ENCODE measurements around the gene ARID5A. TPM values are rescaled to one million over a fixed set of nuclear protein-coding genes. Genes with fewer than 3 reads are reported as not detected.

ARID5A gene
- total RNA-seq, 1 donor from 2014 or later: 4.1 TPM

DNA sequence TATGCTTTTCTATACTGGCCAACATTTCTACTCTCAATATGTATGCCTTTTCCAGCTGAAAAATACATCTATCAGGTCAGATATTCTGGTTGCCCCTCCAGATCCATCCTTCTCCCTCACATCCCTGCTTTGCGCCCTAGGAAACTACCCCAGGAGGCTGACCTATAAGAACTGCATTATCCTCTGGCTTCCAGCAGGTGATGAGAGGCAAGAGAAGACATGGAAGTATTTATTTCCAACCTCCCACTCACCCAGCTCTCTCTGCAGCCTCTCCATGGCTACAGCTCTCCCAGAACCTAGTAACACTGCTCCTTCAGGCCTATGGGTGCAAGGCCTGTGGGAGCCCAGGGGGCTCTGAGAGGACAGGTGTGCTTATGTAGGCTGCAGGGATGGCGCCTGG is 42.9 kb downstream of the ARID5A start:
- H3K27ac Mint-ChIP-seq: no peak overlapping the region
- DNase-seq (ENCODE audit: low spot score in 2 of 2, unreplicated experiment in 2 of 2): no peak
- H3K4me3 Mint-ChIP-seq: no peak overlapping the region
- no peaks in the 10 kb centered on the region for H3K9me3 Mint-ChIP-seq
- H3K36me3 Mint-ChIP-seq: peaks cover 3% of the 10 kb centered on the region
- no peaks in the 10 kb centered on the region for H3K27me3 Mint-ChIP-seq (ENCODE audit: low read depth)
- TF ChIP-seq, protein P1, sequence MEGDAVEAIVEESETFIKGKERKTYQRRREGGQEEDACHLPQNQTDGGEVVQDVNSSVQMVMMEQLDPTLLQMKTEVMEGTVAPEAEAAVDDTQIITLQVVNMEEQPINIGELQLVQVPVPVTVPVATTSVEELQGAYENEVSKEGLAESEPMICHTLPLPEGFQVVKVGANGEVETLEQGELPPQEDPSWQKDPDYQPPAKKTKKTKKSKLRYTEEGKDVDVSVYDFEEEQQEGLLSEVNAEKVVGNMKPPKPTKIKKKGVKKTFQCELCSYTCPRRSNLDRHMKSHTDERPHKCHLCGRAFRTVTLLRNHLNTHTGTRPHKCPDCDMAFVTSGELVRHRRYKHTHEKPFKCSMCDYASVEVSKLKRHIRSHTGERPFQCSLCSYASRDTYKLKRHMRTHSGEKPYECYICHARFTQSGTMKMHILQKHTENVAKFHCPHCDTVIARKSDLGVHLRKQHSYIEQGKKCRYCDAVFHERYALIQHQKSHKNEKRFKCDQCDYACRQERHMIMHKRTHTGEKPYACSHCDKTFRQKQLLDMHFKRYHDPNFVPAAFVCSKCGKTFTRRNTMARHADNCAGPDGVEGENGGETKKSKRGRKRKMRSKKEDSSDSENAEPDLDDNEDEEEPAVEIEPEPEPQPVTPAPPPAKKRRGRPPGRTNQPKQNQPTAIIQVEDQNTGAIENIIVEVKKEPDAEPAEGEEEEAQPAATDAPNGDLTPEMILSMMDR (IDR thresholded peaks at IDR 0.05; ENCODE audit: unreplicated experiment): no peak
- no peaks in the 10 kb centered on the region for H3K4me1 Mint-ChIP-seq

DNA sequence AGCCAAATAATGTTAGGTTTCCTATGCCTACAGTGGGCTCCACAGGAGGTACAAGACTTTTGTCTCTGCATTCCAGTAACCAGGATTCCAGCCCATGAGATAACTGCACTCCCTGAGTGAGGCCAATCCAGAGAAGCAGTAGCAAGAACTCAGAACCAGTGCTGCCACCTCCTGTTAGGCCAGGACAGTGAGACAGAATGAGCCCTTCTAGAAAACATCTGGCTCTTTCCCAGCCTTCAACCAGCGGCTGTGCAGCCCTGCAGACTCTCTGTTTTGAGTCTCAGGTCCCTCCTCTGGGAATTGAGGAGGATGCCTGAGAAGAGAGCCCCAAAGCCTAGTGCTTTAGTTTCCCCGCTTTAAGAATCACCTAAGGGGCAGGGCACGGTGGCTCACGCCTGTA is 44.2 kb downstream of the ARID5A start:
- H3K4me3 Mint-ChIP-seq: no peak overlapping the region
- DNase-seq (ENCODE audit: low spot score in 2 of 2, unreplicated experiment in 2 of 2): no peak
- no peaks in the 10 kb centered on the region for H3K27me3 Mint-ChIP-seq (ENCODE audit: low read depth)
- no peaks in the 10 kb centered on the region for H3K9me3 Mint-ChIP-seq
- H3K4me1 Mint-ChIP-seq: no peaks in the 10 kb centered on the region
- no peak overlapping the region for H3K27ac Mint-ChIP-seq
- TF ChIP-seq, protein P1 (IDR thresholded peaks at IDR 0.05; ENCODE audit: unreplicated experiment): no peak
- H3K36me3 Mint-ChIP-seq: peaks cover 15% of the 10 kb centered on the region

DNA sequence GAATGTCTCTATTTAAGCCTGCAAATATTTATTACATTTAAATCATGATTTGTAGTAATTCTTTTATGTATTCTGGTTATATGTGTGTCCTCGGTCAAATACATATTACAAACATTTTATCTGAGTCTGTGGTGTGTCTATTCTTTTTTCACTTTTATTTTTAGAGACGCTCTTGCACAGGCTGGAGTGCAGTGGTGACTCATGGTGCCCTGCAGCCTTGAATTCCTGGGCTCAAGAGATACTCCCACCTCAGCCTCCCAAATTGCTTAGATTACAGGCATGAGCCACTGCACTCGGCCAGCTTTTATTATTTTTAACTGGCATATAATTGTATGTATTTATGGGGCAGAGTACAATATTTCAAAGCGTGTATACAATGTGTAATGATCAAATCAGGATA is 47.5 kb downstream of the ARID5A start:
- DNase-seq (ENCODE audit: low spot score in 2 of 2, unreplicated experiment in 2 of 2): no peak
- no peaks in the 10 kb centered on the region for H3K9me3 Mint-ChIP-seq
- TF ChIP-seq, protein P1 (IDR thresholded peaks at IDR 0.05; ENCODE audit: unreplicated experiment): no peak
- peaks cover 2% of the 10 kb centered on the region for H3K4me1 Mint-ChIP-seq
- no peak overlapping the region for H3K4me3 Mint-ChIP-seq
- H3K27ac Mint-ChIP-seq: no peak overlapping the region
- peaks cover 32% of the 10 kb centered on the region for H3K36me3 Mint-ChIP-seq
- H3K27me3 Mint-ChIP-seq (ENCODE audit: low read depth): no peaks in the 10 kb centered on the region

DNA sequence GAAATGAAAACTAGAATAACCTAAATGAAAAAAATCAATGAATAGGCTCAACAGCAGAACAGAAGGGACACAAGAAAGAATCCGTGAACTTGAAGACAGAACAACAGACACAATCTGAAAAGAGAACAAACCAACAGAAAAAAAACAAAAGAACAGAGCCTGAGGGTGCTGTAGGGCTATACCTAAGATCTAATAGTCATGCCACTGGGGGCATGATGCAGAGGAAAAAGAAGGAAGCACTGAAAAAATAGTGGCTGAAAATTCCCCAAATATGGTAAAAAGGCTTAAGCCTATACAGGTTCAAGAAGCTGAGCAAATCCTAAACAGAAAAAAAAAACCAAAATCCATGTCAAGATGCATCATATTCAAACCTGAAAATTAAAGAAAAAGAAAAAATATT is 51.3 kb downstream of the ARID5A start:
- peak overlapping the region; percentile 27 for H3K27ac Mint-ChIP-seq
- no peaks in the 10 kb centered on the region for H3K27me3 Mint-ChIP-seq (ENCODE audit: low read depth)
- TF ChIP-seq, protein P1 (IDR thresholded peaks at IDR 0.05; ENCODE audit: unreplicated experiment): no peak
- no peaks in the 10 kb centered on the region for H3K9me3 Mint-ChIP-seq
- no peak for DNase-seq (ENCODE audit: low spot score in 2 of 2, unreplicated experiment in 2 of 2)
- peaks cover 54% of the 10 kb centered on the region for H3K36me3 Mint-ChIP-seq
- H3K4me1 Mint-ChIP-seq: peaks cover 2% of the 10 kb centered on the region
- no peak overlapping the region for H3K4me3 Mint-ChIP-seq

DNA sequence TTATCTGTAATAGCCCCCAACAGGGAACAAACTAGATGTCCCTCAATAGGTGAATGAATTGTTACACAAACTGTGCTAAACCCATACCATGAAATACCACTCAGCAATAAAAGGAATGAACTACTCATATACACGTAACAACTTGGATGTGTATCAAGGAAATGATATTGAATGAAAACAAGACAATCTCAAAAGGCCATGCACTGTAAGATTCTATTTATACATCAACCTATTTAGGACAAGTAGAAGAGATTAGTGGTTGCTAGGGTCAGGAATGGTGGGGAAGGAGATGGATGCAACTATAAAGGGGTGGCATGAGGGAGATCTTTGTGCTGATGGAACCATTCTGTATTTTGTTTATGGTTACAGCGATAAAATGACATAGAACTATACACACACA is 54.5 kb downstream of the ARID5A start:
- no peak overlapping the region for H3K4me3 Mint-ChIP-seq
- peaks cover 2% of the 10 kb centered on the region for H3K4me1 Mint-ChIP-seq
- TF ChIP-seq, protein P1 (IDR thresholded peaks at IDR 0.05; ENCODE audit: unreplicated experiment): no peak
- H3K27ac Mint-ChIP-seq: no peak overlapping the region
- H3K27me3 Mint-ChIP-seq (ENCODE audit: low read depth): no peaks in the 10 kb centered on the region
- peaks cover 5% of the 10 kb centered on the region for H3K9me3 Mint-ChIP-seq
- H3K36me3 Mint-ChIP-seq: peaks cover 63% of the 10 kb centered on the region
- no peak for DNase-seq (ENCODE audit: low spot score in 2 of 2, unreplicated experiment in 2 of 2)

DNA sequence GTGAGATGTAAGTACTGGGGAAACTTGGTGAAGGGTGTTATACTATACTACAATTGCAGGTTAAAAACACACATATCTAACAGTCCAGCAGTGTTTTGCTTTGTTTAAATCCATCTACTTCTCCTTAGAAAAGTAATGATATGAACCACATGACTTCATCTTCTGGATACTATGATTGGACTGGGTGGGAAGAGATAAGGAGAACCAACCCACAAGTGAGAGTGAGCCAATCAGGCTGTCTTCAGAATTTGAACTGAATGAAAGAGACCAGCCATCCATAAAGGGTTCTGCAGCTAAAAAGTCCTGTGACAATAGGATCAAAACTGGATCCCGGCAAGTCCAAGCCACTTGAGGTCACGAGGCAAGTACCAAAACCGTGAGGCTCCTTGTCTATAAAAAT is 54.9 kb downstream of the ARID5A start:
- H3K9me3 Mint-ChIP-seq: peaks cover 5% of the 10 kb centered on the region
- no peak overlapping the region for H3K27ac Mint-ChIP-seq
- H3K27me3 Mint-ChIP-seq (ENCODE audit: low read depth): no peaks in the 10 kb centered on the region
- H3K36me3 Mint-ChIP-seq: peaks cover 61% of the 10 kb centered on the region
- TF ChIP-seq, protein P1 (IDR thresholded peaks at IDR 0.05; ENCODE audit: unreplicated experiment): no peak
- H3K4me3 Mint-ChIP-seq: no peak overlapping the region
- peaks cover 2% of the 10 kb centered on the region for H3K4me1 Mint-ChIP-seq
- no peak for DNase-seq (ENCODE audit: low spot score in 2 of 2, unreplicated experiment in 2 of 2)
